Body of pancreas (tissue), 4 donors: ENCODE results near the gene ARHGAP15. TPM values are rescaled to one million over a fixed set of nuclear protein-coding genes. Genes with fewer than 3 reads are reported as not detected.

ENCODE experiments used
- ATAC-seq: fragments of 150-250 bp; one replicate; pipeline ENCODE4 v1.9.1; 2016
- DNase-seq, 4 donors: peaks; one replicate each; pipeline ENCODE4 v3.0.0-alpha.2; 2019
- H3K27ac ChIP-seq, 4 donors: fragments of 200-600 bp; sonication (generic); 1 replicate in 3 of 4; 2 replicates in 1 of 4; pipeline versions ENCODE4 v1.5.1 to v1.6.1; 2016 to 2019; ENCODE audit warnings: mild to moderate bottlenecking in 1 of 4, mixed read lengths in 1 of 4, moderate library complexity in 1 of 4
- H3K27me3 ChIP-seq, 2 donors: fragments of 200-600 bp; sonication (generic); one replicate each; pipeline ENCODE4 v1.6.0; 2016; ENCODE audit warnings: mild to moderate bottlenecking in 1 of 2
- H3K36me3 ChIP-seq, 2 donors: fragments of 200-600 bp; sonication (generic); replicated peaks in 1 of 2; 2 replicates each; pipeline ENCODE4 v1.5.1; 2016; ENCODE audit warnings: low read depth in 2 of 2; ENCODE audit not compliant: insufficient read depth in 1 of 2
- H3K4me1 ChIP-seq: fragments of 200-600 bp; sonication (generic); one replicate; pipeline ENCODE4 v1.6.0; 2016
- H3K4me3 ChIP-seq, 2 donors: fragments of 200-600 bp; sonication (generic); 1 replicate in 1 of 2; 2 replicates in 1 of 2; pipeline ENCODE4 v1.5.1; 2016 to 2019
- H3K9me3 ChIP-seq, 3 donors: fragments of 200-600 bp; sonication (generic); 1 replicate in 2 of 3; 2 replicates in 1 of 3; pipeline ENCODE4 v1.5.1; 2016
- POLR2A ChIP-seq, 3 donors: fragments of 450-650 bp; IDR thresholded peaks; one replicate each; pipeline ENCODE4 v1.6.1; 2016; ENCODE audit warnings: antibody characterized with exemption in 3 of 3, mild to moderate bottlenecking in 2 of 3
- whole genome bisulfite sequencing, 2 donors: methylation state at CpG; one replicate each; pipeline ENCODE4 v1.1.5; 2017; 5-methylcytosine and 5-hydroxymethylcytosine counted together
- intact Hi-C: fragments of 100-400 bp; cut with DNase I; formaldehyde crosslinking; loops from one replicate; pipeline ENCODE4 v1.15.1; 2023
- total RNA-seq, 2 donors: library from RNA; depleted of rRNA; stranded (reverse); fragments of >200 nt; gene quantifications; one replicate each; pipeline ENCODE4 v1.1.0, GENCODE V29; 2016
- TF ChIP-seq, protein P1 (sequence below), 7 experiments: fragments of 450-650 bp in 4 of 7; fragments of 200-600 bp in 3 of 7; sonication (generic) in 3 of 7; IDR thresholded peaks; one replicate each; pipeline ENCODE4 v1.5.1; 2016 to 2019; ENCODE audit warnings: antibody characterized with exemption in 7 of 7

ARHGAP15 gene
- total RNA-seq, 2 donors from 2014 or later: 1.3 TPM; not detected in 1

DNA sequence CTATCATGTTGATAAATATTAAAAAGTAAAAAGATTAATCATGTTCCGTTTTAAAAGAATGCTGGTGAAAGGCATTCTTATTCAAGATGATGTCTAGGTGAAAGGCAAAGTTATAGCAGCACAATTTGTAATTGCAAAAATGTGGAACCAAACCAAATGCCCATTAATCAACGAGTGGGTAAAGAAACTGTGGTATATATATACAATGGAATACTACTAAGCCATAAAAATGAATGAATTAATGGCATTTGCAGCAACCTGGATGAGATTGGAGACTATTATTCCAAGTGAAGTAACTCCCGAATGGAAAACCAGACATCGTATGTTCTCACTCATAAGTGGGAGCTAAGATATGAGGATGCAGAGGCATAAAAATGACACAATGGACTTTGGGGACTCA, 286.4 kb downstream of the ARHGAP15 start:
- DNase-seq (no peak), ATAC-seq (no peak)
- H3K4me1 ChIP-seq: no peaks in the 10 kb centered on the region
- H3K9me3 ChIP-seq: no peaks in the 10 kb centered on the region
- H3K27me3 ChIP-seq: no peaks in the 10 kb centered on the region
- no peak overlapping the region for H3K4me3 ChIP-seq
- 83 to 89% methylated on average over 4 of the region's 4 CpGs for WGBS, 2 donors
- no peak overlapping the region for H3K27ac ChIP-seq
- H3K36me3 ChIP-seq: no peaks in the 10 kb centered on the region
- intact Hi-C loops: no loop called here
- TF ChIP-seq, protein P1, sequence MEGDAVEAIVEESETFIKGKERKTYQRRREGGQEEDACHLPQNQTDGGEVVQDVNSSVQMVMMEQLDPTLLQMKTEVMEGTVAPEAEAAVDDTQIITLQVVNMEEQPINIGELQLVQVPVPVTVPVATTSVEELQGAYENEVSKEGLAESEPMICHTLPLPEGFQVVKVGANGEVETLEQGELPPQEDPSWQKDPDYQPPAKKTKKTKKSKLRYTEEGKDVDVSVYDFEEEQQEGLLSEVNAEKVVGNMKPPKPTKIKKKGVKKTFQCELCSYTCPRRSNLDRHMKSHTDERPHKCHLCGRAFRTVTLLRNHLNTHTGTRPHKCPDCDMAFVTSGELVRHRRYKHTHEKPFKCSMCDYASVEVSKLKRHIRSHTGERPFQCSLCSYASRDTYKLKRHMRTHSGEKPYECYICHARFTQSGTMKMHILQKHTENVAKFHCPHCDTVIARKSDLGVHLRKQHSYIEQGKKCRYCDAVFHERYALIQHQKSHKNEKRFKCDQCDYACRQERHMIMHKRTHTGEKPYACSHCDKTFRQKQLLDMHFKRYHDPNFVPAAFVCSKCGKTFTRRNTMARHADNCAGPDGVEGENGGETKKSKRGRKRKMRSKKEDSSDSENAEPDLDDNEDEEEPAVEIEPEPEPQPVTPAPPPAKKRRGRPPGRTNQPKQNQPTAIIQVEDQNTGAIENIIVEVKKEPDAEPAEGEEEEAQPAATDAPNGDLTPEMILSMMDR (IDR thresholded peaks at IDR 0.05): no peak
- no peak for TF ChIP-seq POLR2A (IDR thresholded peaks at IDR 0.05)

DNA sequence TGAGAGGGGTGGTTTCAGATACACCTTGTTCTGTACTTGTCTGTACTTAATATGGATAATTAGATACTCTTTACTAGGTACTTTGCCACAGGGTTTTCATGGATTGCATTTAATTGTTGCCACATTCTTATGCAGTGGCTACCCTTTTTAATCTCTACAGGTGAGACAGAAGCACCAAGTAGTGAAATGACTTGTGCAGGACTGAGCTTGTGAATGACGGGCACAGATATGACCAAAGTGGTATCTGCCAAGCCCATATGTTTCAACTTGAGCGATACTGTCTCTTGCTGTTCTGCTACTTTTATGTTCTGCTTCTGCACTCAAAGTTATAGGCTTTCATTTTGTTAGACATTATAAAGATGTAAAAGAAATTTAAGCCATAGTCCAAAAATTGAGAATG, 288.2 kb downstream of the ARHGAP15 start:
- intact Hi-C loops: no loop called here
- no peaks in the 10 kb centered on the region for H3K27me3 ChIP-seq
- no peak overlapping the region for H3K27ac ChIP-seq
- no peaks in the 10 kb centered on the region for H3K9me3 ChIP-seq
- TF ChIP-seq, protein P1 (IDR thresholded peaks at IDR 0.05): no peak
- TF ChIP-seq POLR2A (IDR thresholded peaks at IDR 0.05): no peak
- 98% methylated on average over 2 of the region's 2 CpGs for WGBS, 2 donors
- DNase-seq (no peak), ATAC-seq (no peak)
- H3K4me1 ChIP-seq: no peaks in the 10 kb centered on the region
- no peak overlapping the region for H3K4me3 ChIP-seq
- H3K36me3 ChIP-seq: no peaks in the 10 kb centered on the region

DNA sequence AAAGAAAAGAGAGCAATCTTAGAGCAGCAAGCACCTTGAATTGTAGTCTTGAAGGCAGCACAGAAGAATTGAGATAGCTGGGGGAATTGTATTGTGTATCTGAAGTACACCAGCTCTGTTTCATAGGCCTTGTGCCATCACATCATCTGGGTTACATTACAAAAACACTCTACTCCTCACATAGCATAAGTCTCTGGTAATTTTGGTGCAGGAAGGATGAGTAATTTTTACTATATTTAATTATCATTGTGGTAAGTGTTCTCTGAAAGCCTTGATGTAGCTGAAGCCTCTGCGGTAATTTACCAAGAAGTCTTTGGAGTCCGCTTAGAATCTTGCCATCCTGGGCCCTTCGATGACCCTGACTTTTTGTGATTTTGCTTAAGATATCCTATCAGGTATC, 291.1 kb downstream of the ARHGAP15 start:
- Histone ChIP-seq H3K4me1 (no peaks in the 10 kb centered on the region), H3K27ac (no peak overlapping the region), H3K36me3 (no peaks in the 10 kb centered on the region), H3K4me3 (no peak overlapping the region), H3K9me3 (no peaks in the 10 kb centered on the region), H3K27me3 (no peaks in the 10 kb centered on the region)
- ATAC-seq (no peak), DNase-seq (no peak)
- no peak for TF ChIP-seq POLR2A (IDR thresholded peaks at IDR 0.05)
- TF ChIP-seq, protein P1 (IDR thresholded peaks at IDR 0.05): no peak
- WGBS, 2 donors: 58 to 68% methylated on average over 3 of the region's 3 CpGs
- intact Hi-C loops: no loop called here

DNA sequence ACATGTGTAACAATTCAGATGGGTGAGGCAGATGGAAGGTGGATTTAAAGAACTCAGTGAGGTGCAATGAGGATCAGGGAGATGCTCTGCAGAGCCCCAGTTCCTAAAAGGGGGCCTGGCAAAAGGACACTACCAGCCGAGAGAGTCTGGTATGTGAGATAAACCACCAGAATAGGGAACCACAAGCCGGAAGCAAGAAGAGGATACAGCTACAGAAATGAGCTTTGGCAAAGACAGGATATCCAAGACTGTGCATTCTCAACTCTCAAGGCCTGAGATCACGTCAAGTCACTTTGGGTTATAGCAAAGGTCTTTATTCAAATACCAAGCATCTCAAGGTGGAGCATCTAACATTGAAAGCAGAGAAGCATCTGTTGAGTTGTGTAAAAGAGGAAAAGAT, 293.5 kb downstream of the ARHGAP15 start:
- H3K27me3 ChIP-seq: no peaks in the 10 kb centered on the region
- H3K4me1 ChIP-seq: no peaks in the 10 kb centered on the region
- H3K9me3 ChIP-seq: no peaks in the 10 kb centered on the region
- ATAC-seq (no peak), DNase-seq (no peak)
- WGBS, 2 donors: 65 to 91% methylated on average over 3 of the region's 3 CpGs
- H3K27ac ChIP-seq: no peak overlapping the region
- no peaks in the 10 kb centered on the region for H3K36me3 ChIP-seq
- no peak overlapping the region for H3K4me3 ChIP-seq
- TF ChIP-seq, protein P1 (IDR thresholded peaks at IDR 0.05): no peak
- TF ChIP-seq POLR2A (IDR thresholded peaks at IDR 0.05): no peak
- intact Hi-C loops: no loop called here

DNA sequence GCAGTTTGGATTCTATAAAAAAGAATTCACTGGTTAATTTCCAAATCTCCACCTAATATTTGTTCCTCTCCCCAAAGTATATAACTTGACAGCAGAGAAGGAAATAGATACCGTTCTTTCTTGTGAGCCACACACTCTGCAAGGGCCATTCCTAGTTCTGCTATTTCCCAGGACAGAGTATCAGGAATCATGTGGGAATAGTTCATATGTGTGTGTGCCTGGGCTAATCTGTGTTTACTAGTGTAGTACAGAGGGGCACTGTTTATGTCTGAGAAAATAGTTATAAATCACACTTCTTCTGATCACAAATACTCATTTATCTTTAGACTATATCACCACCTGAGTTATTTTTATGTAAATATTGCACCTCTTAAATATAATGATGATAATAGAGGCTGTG, 296.7 kb downstream of the ARHGAP15 start:
- Histone ChIP-seq H3K4me1 (peaks cover 15% of the 10 kb centered on the region), H3K36me3 (no peaks in the 10 kb centered on the region), H3K9me3 (no peaks in the 10 kb centered on the region), H3K27me3 (no peaks in the 10 kb centered on the region), H3K27ac (no peak overlapping the region), H3K4me3 (no peak overlapping the region)
- intact Hi-C loops: no loop called here
- 61 to 68% methylated on average over 1 of the region's 1 CpG for WGBS, 2 donors
- ATAC-seq (no peak), DNase-seq (no peak)
- no peak for TF ChIP-seq POLR2A (IDR thresholded peaks at IDR 0.05)
- TF ChIP-seq, protein P1 (IDR thresholded peaks at IDR 0.05): no peak
